KBM-7 (cell line): ENCODE results near the gene RNF17.
A peak's percentile ranks its signal among the peaks of the same experiment; 100 is the strongest.

Experiments used
- DNase-seq: peaks from one replicate; pipeline ENCODE4 v3.0.0-alpha.2; 2015
- in situ Hi-C: fragments of 300-500 bp; cut with MboI; formaldehyde crosslinking; loops from 2 replicates; pipeline ENCODE4 v1.14.3; 2020; ENCODE audit warnings: low sequenced_read_pairs, low pct_unique_long_range_greater_than_20kb, mixed read lengths

The RNF17 gene

GRCh38 chr13:24890256-24890655, 126.3 kb downstream of the RNF17 start:
- in situ Hi-C loops = no loop called here
- DNase-seq = no peak

- DNase-seq = no peak
- in situ Hi-C loops = no loop called here
These were observed 127.6 kb downstream of the RNF17 start for GRCh38 chr13:24891476-24892108.

- no peak for DNase-seq
- in situ Hi-C loops = no loop called here
These were observed 128.9 kb downstream of the RNF17 start for GRCh38 chr13:24892829-24893228.

- DNase-seq = no peak
- in situ Hi-C loops = no loop called here
These were observed 129.9 kb downstream of the RNF17 start for GRCh38 chr13:24893863-24894262.

- in situ Hi-C loops = no loop called here
- no peak for DNase-seq
These were observed 130.5 kb downstream of the RNF17 start for GRCh38 chr13:24894277-24894971.

GRCh38 chr13:24894972-24895300, 131.0 kb downstream of the RNF17 start:
- in situ Hi-C loops = no loop called here
- no peak for DNase-seq

GRCh38 chr13:24896061-24896460, 132.1 kb downstream of the RNF17 start:
- in situ Hi-C loops = no loop called here
- DNase-seq = no peak

GRCh38 chr13:24897293-24897692, 133.3 kb downstream of the RNF17 start:
- in situ Hi-C loops = no loop called here
- DNase-seq = no peak

GRCh38 chr13:24899601-24900000, 135.6 kb downstream of the RNF17 start:
- no peak for DNase-seq
- in situ Hi-C loops = no loop called here

GRCh38 chr13:24900507-24900906, 136.5 kb downstream of the RNF17 start:
- DNase-seq = no peak
- in situ Hi-C loops = no loop called here

GRCh38 chr13:24905242-24905641, 141.3 kb downstream of the RNF17 start:
- in situ Hi-C loops = no loop called here
- no peak for DNase-seq

GRCh38 chr13:24906268-24906667, 142.3 kb downstream of the RNF17 start:
- in situ Hi-C loops = no loop called here
- no peak for DNase-seq

GRCh38 chr13:24910502-24911132, 146.6 kb downstream of the RNF17 start:
- in situ Hi-C loops = no loop called here
- DNase-seq = no peak

GRCh38 chr13:24911133-24911908, 147.4 kb downstream of the RNF17 start:
- DNase-seq = no peak
- in situ Hi-C loops = no loop called here

GRCh38 chr13:24916464-24916863, 152.5 kb downstream of the RNF17 start:
- no peak for DNase-seq
- in situ Hi-C loops = no loop called here

GRCh38 chr13:24921003-24921402, 157.0 kb downstream of the RNF17 start:
- in situ Hi-C loops = no loop called here
- no peak for DNase-seq

- in situ Hi-C loops = no loop called here
- DNase-seq = no peak
These were observed 157.9 kb downstream of the RNF17 start for GRCh38 chr13:24921881-24922280.

- in situ Hi-C loops = no loop called here
- DNase-seq = no peak
These were observed 158.4 kb downstream of the RNF17 start for GRCh38 chr13:24922387-24922744.

- peak; percentile 98 for DNase-seq
- in situ Hi-C loops = no loop called here
These were observed 159.0 kb downstream of the RNF17 start for GRCh38 chr13:24922745-24923591.
